NCI-H510A (cell line): ENCODE results near the gene L3MBTL1.
"Not testable (repeated sequence)": the region's sequence is repeated elsewhere in the genome, so short reads cannot be mapped to it uniquely, and the experiment has no call there.

Experiments
- DNase-seq: peaks from one replicate; lab custom pipeline; 2025; lab: John Stamatoyannopoulos, UW

Gene L3MBTL1

GRCh38 chr20:43559147-43559987 lies 51.9 kb downstream of the L3MBTL1 start:
- DNase-seq: no peak

- no peak for DNase-seq
Observed at GRCh38 chr20:43560974-43561373, 53.5 kb downstream of the L3MBTL1 start.

GRCh38 chr20:43563429-43563828 lies 55.9 kb downstream of the L3MBTL1 start:
- DNase-seq: no peak

- no peak for DNase-seq
Observed at GRCh38 chr20:43563991-43564390, 56.5 kb downstream of the L3MBTL1 start.

- no peak for DNase-seq
Observed at GRCh38 chr20:43564455-43564854, 57.0 kb downstream of the L3MBTL1 start.

- no peak for DNase-seq
Observed at GRCh38 chr20:43564993-43565757, 57.7 kb downstream of the L3MBTL1 start.

- DNase-seq: no peak
Observed at GRCh38 chr20:43565758-43566104, 58.2 kb downstream of the L3MBTL1 start.

GRCh38 chr20:43567477-43567876 lies 60.0 kb downstream of the L3MBTL1 start:
- no peak for DNase-seq

GRCh38 chr20:43568706-43569105 lies 61.2 kb downstream of the L3MBTL1 start:
- DNase-seq: no peak

- DNase-seq: no peak
Observed at GRCh38 chr20:43569282-43569681, 61.8 kb downstream of the L3MBTL1 start.

- no peak for DNase-seq
Observed at GRCh38 chr20:43570496-43570895, 63.0 kb downstream of the L3MBTL1 start.

- DNase-seq: no peak
Observed at GRCh38 chr20:43571310-43571709, 63.8 kb downstream of the L3MBTL1 start.

- DNase-seq: no peak
Observed at GRCh38 chr20:43571771-43572170, 64.3 kb downstream of the L3MBTL1 start.

GRCh38 chr20:43572891-43573290 lies 65.4 kb downstream of the L3MBTL1 start:
- DNase-seq: no peak

GRCh38 chr20:43576108-43576507 lies 68.6 kb downstream of the L3MBTL1 start:
- no peak for DNase-seq

GRCh38 chr20:43579861-43580793 lies 72.6 kb downstream of the L3MBTL1 start:
- DNase-seq: no peak

- no peak for DNase-seq
Observed at GRCh38 chr20:43583133-43583864, 75.8 kb downstream of the L3MBTL1 start.

- DNase-seq: no peak
Observed at GRCh38 chr20:43583982-43584432, 76.5 kb downstream of the L3MBTL1 start.

- no peak for DNase-seq
Observed at GRCh38 chr20:43584448-43585136, 77.1 kb downstream of the L3MBTL1 start.

- no peak for DNase-seq
Observed at GRCh38 chr20:43586641-43587040, 79.1 kb downstream of the L3MBTL1 start.

GRCh38 chr20:43588526-43588925 lies 81.0 kb downstream of the L3MBTL1 start:
- DNase-seq: not testable (repeated sequence)
